OCI-LY1 (cell line): Measurements from ENCODE around the gene CPA3.

Experiments used
- H2AFZ ChIP-seq: fragments of 200-600 bp; sonication (generic), shearing (Covaris generic); 2 replicates; pipeline ENCODE4 v1.6.0; 2014; ENCODE audit warnings: antibody characterized with exemption, mild to moderate bottlenecking, low read length
- H3F3A ChIP-seq: fragments of 200-600 bp; sonication (generic), shearing (Covaris generic); 2 replicates; pipeline ENCODE4 v1.6.0; 2014; ENCODE audit warnings: mild to moderate bottlenecking, antibody characterized with exemption, low read length, moderate library complexity; ENCODE audit not compliant: insufficient read depth
- H3K27ac ChIP-seq: fragments of 200-600 bp; sonication (generic); 2 replicates; pipeline ENCODE4 v1.5.1; 2014; ENCODE audit warnings: low read length, mixed run types, mild to moderate bottlenecking, low read depth; ENCODE audit not compliant: poor library complexity, severe bottlenecking
- H3K27me3 ChIP-seq: fragments of 200-600 bp; sonication (generic); 2 replicates; pipeline ENCODE4 v1.6.0; 2014; ENCODE audit warnings: antibody characterized with exemption, mild to moderate bottlenecking, low read length, moderate library complexity; ENCODE audit not compliant: insufficient read depth
- H3K36me3 ChIP-seq: fragments of 200-600 bp; sonication (generic); 2 replicates; pipeline ENCODE4 v1.6.1; 2014; ENCODE audit warnings: mild to moderate bottlenecking, antibody characterized with exemption, low read length, moderate library complexity, mixed read lengths; ENCODE audit not compliant: insufficient read depth
- H3K4me1 ChIP-seq: fragments of 200-600 bp; sonication (generic); 2 replicates; pipeline ENCODE4 v1.5.1; 2014; ENCODE audit warnings: mild to moderate bottlenecking, low read length, moderate library complexity; ENCODE audit not compliant: insufficient read depth, severe bottlenecking
- H3K4me2 ChIP-seq: fragments of 200-600 bp; sonication (generic), shearing (Covaris generic); 2 replicates; pipeline ENCODE4 v1.6.1; 2014; ENCODE audit warnings: low read length
- H3K4me3 ChIP-seq: fragments of 200-600 bp; sonication (generic); 2 replicates; pipeline ENCODE4 v1.5.1; 2014; ENCODE audit warnings: low read length, low read depth, mild to moderate bottlenecking, mixed read lengths; ENCODE audit not compliant: poor library complexity, severe bottlenecking
- H3K79me2 ChIP-seq: fragments of 200-600 bp; shearing (Covaris generic); 2 replicates; pipeline ENCODE4 v1.6.1; 2016; ENCODE audit warnings: mixed run types, low read length, mixed read lengths; ENCODE audit not compliant: insufficient read depth
- H3K9ac ChIP-seq: fragments of 200-600 bp; sonication (generic), shearing (Covaris generic); 2 replicates; pipeline ENCODE4 v1.6.1; 2014; ENCODE audit warnings: mild to moderate bottlenecking, low read length, mixed read lengths
- H3K9me2 ChIP-seq: fragments of 200-600 bp; sonication (generic), shearing (Covaris generic); 2 replicates; pipeline ENCODE4 v1.6.1; 2014; ENCODE audit warnings: low read depth, mild to moderate bottlenecking, low read length, mixed read lengths
- H3K9me3 ChIP-seq: fragments of 200-600 bp; shearing (Covaris generic); 2 replicates; pipeline ENCODE4 v1.6.1; 2014; ENCODE audit warnings: low read length, mixed read lengths
- H4K20me1 ChIP-seq: fragments of 200-600 bp; sonication (generic), shearing (Covaris generic); 2 replicates; pipeline ENCODE4 v1.6.0; 2016; ENCODE audit warnings: mild to moderate bottlenecking, low read length; ENCODE audit not compliant: insufficient read depth
- EZH2 ChIP-seq: fragments of 200-600 bp; sonication (generic), shearing (Covaris generic); IDR thresholded peaks from 2 replicates; pipeline ENCODE4 v1.8.0; 2017; ENCODE audit warnings: borderline replicate concordance, mixed run types, mild to moderate bottlenecking, antibody characterized with exemption, low read length, moderate library complexity, mixed read lengths
- TF ChIP-seq, protein P1 (sequence below): fragments of 200-600 bp; sonication (generic), shearing (Covaris generic); IDR thresholded peaks from 2 replicates; pipeline ENCODE4 v1.5.1; 2017; ENCODE audit warnings: mild to moderate bottlenecking, antibody characterized with exemption, low read length, moderate library complexity, mixed read lengths

Gene CPA3, protein sequence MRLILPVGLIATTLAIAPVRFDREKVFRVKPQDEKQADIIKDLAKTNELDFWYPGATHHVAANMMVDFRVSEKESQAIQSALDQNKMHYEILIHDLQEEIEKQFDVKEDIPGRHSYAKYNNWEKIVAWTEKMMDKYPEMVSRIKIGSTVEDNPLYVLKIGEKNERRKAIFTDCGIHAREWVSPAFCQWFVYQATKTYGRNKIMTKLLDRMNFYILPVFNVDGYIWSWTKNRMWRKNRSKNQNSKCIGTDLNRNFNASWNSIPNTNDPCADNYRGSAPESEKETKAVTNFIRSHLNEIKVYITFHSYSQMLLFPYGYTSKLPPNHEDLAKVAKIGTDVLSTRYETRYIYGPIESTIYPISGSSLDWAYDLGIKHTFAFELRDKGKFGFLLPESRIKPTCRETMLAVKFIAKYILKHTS

DNA sequence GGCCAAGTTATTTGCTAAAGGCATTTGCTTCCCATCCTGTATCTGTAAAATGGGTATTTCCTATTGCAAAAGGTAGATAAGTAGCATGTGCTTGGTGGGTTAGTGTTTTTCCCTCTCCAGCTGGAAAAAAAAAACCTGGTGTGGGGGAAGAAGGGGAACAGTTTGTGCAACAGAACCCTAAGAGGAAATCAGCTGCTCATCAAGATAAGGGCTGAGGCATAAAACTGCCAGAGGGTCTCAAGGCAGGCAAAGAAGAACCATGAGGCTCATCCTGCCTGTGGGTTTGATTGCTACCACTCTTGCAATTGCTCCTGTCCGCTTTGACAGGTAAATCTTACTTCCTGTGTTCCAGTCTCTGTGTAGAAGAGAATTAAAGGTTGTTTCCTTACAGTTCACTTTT lies at the start of gene CPA3:
TSS of gene CPA3 (plus strand) at position 248 of the 400 bp plus-strand sequence. CDS start at position 260, 12 bp downstream.
- H3K4me2 ChIP-seq: no peak within 1 kb of the TSS
- no peaks in the 10 kb centered on the region for H3K4me1 ChIP-seq
- no peaks in the 10 kb centered on the region for H3K9me2 ChIP-seq
- H3K9ac ChIP-seq: no peak within 1 kb of the TSS
- H3K27me3 ChIP-seq: 0 out of 2 replicates have a peak, but pooled peaks cover 3% of the 10 kb centered on the region
- no peak within 1 kb of the TSS for H2AFZ ChIP-seq
- no peak within 1 kb of the TSS for H3K27ac ChIP-seq
- TF ChIP-seq, protein P1, sequence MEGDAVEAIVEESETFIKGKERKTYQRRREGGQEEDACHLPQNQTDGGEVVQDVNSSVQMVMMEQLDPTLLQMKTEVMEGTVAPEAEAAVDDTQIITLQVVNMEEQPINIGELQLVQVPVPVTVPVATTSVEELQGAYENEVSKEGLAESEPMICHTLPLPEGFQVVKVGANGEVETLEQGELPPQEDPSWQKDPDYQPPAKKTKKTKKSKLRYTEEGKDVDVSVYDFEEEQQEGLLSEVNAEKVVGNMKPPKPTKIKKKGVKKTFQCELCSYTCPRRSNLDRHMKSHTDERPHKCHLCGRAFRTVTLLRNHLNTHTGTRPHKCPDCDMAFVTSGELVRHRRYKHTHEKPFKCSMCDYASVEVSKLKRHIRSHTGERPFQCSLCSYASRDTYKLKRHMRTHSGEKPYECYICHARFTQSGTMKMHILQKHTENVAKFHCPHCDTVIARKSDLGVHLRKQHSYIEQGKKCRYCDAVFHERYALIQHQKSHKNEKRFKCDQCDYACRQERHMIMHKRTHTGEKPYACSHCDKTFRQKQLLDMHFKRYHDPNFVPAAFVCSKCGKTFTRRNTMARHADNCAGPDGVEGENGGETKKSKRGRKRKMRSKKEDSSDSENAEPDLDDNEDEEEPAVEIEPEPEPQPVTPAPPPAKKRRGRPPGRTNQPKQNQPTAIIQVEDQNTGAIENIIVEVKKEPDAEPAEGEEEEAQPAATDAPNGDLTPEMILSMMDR: no peak
- TF ChIP-seq EZH2: no peak
- H3F3A ChIP-seq: no peaks in the 10 kb centered on the region
- H3K79me2 ChIP-seq: no peaks in the 10 kb centered on the region
- no peaks in the 10 kb centered on the region for H3K36me3 ChIP-seq
- H3K9me3 ChIP-seq: no peaks in the 10 kb centered on the region
- H3K4me3 ChIP-seq: no peak within 1 kb of the TSS
- no peaks in the 10 kb centered on the region for H4K20me1 ChIP-seq

- Histone ChIP-seq H3K4me3 (no peak overlapping the region), H2AFZ (no peak overlapping the region), H3K9me2 (no peaks in the 10 kb centered on the region), H3K9ac (no peak overlapping the region), H3F3A (no peaks in the 10 kb centered on the region), H3K27ac (no peak overlapping the region), H3K79me2 (no peaks in the 10 kb centered on the region), H4K20me1 (no peaks in the 10 kb centered on the region), H3K4me1 (no peaks in the 10 kb centered on the region), H3K9me3 (no peaks in the 10 kb centered on the region), H3K27me3 (no peaks in the 10 kb centered on the region), H3K4me2 (no peak overlapping the region), H3K36me3 (no peaks in the 10 kb centered on the region)
- TF ChIP-seq EZH2: no peak
- TF ChIP-seq, protein P1: no peak
Observed at GRCh38 chr3:148815316-148816110, 49.6 kb upstream of the CPA3 start.

DNA sequence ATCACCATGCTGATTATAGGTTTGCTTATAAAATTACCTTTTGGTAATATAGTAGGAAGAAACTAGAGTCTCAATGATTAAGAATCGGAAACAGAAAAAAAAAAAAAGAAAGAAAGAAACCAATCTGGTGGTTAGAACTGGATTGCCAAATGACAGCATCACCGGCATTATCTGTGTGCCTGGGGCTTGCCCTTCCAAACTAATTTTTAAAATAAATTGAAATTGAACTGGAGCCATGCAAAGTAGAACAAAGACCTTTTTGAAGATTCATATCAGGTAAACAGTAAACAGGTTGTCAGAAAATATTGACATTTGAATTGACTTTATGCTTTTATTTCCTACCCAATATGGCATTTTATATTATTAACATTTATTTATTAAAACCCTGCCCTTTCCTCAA lies 48.7 kb upstream of the CPA3 start:
- Histone ChIP-seq H3K27me3 (no peaks in the 10 kb centered on the region), H3K9ac (no peak overlapping the region), H3K9me3 (no peaks in the 10 kb centered on the region), H3K4me1 (no peaks in the 10 kb centered on the region), H3F3A (no peaks in the 10 kb centered on the region), H3K79me2 (no peaks in the 10 kb centered on the region), H3K27ac (no peak overlapping the region), H2AFZ (no peak overlapping the region), H3K36me3 (no peaks in the 10 kb centered on the region), H4K20me1 (no peaks in the 10 kb centered on the region), H3K4me2 (no peak overlapping the region), H3K4me3 (no peak overlapping the region), H3K9me2 (no peaks in the 10 kb centered on the region)
- no peak for TF ChIP-seq EZH2
- TF ChIP-seq, protein P1: no peak
